ENCODE measurements around the gene TKFC.
A peak's percentile ranks its signal among the peaks of the same experiment; 100 is the strongest.
"Not testable (repeated sequence)": the region's sequence is repeated elsewhere in the genome, so short reads cannot be mapped to it uniquely, and the experiment has no call there.

The TKFC gene

DNA sequence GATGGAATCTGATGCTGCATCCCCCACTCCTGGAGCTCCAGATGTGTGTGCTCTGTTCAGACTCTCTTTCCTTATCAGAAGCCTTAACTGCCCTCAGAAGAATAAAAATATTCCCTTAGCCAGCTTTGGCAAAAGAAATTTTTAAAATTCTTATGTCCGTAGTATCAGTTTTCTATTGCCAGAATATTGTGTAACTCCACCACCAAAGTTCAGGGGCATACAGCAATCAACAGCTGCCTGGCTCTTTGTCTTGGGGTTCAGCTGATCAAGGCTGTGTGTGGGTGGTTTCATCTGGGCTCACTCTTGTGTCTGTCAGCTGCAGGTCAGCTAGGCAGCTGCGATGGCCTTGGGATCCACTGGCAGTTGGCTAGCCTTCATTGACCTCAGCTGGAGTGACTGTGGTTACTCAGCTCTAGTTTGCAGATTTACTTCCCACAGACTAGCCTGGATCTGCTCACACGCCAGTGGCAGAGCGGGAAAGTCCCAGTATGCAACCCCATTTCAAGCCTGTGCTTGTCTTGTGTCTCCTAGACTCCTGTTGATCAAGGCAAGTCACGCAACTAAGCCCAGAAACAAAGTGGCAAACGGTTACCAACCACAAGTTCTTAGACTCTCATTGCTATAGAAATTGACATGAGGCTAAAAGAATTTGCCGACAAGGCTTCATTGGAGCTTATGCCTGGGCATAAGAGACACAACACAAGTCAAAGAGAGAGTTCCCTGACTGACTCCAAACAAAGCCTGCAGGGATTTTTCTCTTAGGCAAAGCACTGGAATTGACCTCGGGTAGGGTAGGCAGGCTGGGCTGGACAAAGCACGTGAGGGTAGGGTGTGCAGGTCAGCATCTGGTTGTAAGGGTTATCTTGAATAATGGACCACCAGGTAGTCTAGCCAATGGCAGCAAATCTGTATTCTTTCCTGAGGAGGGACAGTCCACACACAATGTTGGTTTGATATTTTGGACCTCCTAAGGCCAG is 36.6 kb downstream of the TKFC start:
- no peak for FAIRE-seq

DNA sequence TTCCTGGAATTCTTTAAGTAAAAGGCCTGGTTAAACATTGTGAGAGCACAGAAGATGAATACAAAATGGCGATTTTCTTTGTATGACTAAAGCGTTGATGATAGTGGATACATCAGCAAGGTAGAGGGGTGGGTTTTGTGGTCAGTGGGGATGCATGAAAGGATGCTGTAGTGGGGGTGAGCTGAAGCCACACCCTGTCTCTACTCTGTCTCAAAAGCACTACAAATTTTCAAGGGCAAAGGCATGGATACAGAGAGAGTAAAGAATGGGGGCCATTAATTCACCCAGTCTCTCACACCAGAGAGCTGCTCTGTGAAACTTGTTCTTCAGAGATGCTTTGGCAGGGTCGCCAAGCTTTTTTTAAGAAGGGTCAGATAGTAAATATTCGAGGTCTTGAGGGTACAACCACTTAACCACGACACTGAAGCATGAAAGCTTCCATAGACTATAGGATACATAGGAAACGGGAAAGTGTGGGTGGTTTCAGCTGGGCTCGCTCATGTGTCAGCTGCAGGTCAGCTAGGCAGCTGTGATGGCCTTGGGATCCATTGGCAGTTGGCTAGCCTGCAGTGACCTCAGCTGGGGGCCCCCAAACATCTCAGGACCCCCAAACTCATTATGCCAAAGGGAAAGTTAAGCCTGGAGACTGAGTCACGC is 37.4 kb downstream of the TKFC start:
- no peak for FAIRE-seq

DNA sequence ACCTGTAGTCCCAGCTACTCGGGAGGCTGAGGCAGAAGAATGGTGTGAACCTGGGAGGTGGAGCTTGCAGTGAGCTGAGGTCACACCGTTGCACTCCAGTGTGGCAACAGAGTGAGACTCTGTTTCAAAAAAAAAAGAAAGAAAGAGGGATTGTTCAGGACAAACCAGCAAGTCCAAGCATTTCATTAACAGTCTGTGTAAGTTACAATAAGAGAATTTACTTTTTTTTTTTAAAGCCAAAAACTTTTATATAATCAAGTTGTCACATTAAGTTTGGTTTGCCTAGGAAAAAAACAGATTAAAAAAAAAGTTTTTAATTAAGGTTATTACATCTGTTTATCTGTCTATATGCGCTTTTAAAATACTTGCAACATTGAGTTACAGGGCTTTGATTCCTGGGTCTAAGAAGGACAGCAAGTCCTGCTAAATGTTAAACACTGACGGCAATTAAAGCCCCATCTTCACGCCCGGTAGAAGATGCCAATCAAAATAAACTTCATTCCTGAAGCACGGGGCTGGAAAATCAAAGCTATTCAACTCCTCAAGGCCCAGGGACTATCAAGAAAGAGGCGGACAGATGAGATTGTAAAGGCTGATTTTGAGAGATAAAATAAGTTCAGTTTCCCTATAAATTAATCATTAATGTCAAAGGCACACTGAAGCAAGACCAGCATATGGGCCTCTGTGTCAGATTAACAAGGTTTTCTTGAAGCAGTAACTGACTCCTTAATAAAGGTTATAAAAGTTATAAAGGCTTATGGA is 39.8 kb downstream of the TKFC start:
- FAIRE-seq = peak; percentile 19

DNA sequence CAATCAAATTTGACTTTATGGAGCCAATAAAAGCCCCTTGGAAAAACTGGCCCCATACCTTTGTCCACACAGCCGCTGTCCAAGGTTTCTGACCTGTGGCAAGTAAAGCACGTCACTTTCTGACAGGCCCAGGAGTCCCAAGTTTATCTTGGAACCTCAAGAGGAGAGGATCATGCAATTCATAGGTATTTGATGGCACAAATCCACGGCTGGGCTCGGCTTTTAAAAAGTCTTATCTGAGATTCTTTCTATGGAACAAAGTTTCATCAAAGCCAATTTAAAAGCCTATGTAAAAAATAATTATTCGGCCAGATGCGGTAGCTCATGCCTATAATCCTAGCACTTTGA is 42.7 kb downstream of the TKFC start:
- FAIRE-seq = no peak

DNA sequence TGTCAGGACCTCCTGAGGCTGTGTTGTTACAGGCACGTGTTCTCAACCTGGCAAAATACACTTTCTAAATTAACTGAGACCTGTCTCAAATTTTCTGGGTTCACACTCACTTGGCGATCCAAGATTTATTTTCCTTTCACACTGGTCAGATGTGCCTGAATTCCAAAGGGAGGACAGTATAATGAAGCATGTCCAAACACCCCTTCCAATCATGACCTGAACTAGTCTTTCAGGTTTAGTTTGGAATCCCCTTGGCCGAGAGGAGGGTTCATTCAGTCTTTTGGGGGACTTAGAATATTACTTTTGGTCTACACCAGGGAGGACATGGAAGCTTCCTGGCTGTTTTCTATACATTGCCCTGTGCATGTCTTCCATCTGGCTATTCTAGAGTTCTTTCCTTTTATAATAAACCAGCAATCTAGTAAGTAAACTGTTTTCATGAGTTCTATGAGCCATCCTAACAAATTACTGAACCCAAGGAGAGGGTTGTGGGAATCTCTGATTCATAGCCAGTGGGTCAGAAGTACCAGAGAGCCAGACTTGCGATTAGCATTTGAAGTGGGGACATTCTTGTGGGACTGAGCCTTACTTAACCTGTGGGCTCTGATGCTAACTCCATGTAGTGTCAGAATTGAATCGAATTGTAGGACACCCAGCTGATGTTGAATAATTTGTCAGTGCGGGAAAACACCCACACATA is 44.6 kb downstream of the TKFC start:
- FAIRE-seq = no peak

DNA sequence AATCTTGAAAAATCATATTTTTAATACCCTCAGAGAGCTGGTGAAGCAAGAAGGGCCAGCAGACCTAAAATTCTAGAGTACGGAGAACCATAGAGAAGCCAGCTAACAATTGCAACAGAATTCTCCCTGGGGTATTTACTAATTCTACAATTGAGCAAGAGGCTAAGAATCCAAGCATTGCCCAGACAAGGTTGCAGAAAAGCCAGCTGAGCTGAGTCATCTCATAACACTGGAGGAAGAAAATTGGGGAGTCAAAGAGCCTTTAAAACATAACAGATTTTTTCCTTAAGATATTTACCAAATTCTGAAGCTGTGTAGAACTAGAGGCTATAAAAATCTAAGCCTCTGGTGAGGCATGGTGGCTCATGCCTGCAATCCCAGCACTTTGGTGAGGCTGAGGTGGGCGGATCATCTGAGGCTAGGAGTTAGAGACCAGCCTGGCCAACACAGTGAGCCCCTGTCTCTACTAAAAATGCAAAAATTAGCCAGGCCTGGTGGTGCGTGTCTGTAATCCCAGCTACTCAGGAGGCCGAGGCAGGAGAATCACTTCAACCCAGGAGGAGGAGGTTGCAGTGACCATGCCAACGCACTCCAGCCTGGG is 45.8 kb downstream of the TKFC start:
- FAIRE-seq = no peak

DNA sequence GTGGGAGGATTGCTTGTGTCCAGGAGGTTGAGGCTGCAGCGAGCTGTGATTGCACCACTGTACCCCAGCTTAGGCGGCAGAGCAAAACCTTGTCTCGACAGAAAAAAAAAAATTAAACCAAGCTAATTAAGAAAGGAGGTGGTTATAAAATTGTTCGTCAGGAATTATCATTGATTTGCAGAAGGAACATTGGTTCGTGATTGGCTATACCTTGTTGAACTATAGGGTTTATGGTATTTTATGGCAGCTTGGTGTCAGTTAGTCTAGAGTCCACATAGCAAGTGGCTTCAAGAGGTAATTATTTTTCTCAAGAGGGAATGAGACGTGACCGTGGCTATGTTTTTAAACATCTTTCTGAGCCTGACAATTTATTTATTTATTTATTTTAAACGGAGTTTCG is 47.9 kb downstream of the TKFC start:
- no peak for FAIRE-seq

DNA sequence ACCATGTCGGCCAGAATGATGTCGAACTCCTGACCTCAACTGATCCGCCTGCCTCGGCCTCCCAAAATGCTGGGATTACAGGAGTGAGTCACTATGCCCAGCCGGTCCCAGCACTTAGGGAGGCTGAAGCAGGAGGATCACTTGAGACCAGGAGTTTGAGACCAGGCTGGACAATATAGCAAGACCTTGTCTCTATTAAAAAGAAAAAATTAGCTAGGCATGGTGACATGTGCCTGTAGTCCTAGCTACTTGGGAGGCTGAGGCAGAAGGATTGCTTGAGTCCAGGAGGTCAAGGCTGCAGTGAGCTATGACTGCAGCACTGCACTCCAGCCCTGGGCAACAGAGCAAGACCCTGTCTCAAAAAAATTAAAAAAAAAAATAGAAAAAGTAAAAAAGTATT is 50.8 kb downstream of the TKFC start:
- not testable (repeated sequence) for FAIRE-seq

DNA sequence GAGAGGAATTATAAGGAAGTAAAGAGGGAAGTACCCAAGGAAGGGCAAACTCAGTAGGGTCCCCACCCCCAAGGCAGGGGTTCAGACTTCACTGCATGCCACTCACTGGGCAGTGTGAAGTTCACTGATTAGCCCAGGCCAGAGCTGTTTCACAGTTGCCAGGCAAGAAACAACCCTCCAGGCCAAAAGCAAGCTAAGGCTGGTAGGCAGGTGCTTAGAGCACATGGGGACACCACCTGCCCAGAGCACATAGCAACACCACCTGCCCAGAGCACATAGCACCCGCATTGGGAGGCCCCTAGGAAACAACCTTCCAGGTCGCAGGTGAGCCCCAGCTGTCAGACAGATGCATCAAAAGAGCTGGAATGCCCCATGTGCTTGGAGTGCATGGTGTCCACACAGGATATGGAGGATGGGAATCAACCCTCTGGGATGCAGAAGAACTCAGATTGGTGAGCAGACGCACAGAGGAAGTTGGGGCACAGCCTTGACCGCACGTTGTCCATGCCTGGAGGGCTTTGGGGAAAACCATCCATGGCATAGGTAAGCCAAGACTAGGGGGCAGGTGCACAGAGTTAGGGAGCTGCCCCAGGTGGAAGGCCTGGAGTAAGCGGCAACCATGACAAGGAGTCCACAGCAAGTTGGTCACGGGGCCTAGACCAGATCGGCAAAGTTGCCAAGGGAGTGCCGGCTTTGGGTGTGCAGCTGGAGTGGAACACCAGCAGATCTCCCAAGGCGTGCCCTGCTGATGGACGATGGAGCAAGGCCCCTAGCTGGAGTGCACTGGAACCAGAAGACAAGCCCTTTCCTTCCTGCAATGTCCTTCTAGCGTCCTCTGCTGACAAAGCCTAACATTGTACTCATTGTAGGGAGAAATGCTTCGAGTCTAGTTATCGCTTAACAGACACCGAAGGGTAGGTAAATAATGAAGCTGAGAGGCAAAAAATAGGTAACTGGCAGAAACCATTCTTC is 51.5 kb downstream of the TKFC start:
- FAIRE-seq = no peak

DNA sequence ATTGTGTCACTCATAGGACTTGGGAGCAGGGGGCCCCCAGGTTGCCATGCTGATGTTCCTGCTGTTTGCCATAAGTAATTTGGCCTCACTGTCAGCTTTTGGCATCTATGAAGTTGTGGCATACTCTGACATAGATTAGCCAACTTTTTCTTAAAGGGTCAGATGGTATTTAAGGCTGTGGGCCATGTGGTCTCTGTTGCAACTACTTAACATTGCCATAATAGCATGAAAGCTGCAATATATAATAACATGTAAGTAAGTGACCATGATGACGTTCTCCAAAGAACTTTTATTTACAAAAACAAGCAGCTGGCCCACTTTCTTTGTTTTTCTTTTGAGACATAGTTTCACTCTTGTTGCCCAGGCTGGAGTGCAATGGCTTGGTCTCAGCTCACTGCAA is 57.1 kb downstream of the TKFC start:
- FAIRE-seq = no peak

DNA sequence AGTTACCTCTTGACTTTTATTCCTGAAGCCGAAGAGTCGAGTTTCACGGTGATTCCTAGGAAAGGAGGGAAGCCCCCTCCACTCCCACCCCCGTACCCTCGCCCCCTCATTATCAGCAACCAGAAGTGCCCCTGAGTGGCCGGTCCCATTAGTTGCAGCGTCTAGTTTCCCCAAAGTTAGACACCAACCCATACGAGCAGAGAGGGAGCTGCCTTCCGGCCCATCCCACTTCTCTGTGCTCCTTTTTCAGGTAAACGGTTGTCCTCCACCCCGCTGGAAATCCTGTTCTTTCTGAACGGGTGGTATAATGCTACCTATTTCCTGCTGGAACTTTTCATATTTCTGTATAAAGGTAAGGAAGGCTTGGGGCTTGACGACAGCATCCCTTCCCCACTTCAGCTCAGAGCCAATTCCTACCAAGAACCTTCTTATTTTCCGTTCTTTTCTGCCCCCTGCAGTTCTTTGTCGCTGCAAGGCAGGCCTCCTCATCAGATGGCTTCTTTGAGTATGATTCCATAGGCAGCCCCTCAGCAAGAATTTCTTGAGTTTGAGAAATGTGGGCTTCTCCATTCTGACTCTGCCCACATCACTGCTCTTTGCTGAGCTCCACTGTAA is 60.1 kb downstream of the TKFC start:
- no peak for FAIRE-seq
